LoVo (cell line): ENCODE results near the gene MLEC.

Experiments
- DNase-seq: peaks from one replicate; pipeline ENCODE4 v3.0.0-alpha.2; 2016; ENCODE audit warnings: low spot score

Gene MLEC

DNA sequence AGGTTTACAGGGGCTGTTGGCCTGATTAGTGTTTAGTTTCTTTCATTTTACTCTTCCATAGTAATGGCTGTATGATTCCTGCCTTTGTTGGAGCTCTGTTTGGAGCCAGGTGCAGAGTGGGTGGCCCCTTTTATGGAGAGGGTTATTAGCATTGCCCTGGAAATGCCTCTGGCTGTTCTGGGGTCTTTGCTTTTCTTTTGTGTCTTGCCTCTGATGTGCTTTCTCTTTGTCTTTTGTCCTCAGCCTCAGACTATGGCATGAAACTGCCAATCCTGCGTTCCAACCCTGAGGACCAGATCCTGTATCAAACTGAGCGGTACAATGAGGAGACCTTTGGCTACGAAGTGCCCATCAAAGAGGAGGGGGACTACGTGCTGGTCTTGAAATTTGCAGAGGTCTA, 6.9 kb downstream of the MLEC start:
- no peak for DNase-seq

DNA sequence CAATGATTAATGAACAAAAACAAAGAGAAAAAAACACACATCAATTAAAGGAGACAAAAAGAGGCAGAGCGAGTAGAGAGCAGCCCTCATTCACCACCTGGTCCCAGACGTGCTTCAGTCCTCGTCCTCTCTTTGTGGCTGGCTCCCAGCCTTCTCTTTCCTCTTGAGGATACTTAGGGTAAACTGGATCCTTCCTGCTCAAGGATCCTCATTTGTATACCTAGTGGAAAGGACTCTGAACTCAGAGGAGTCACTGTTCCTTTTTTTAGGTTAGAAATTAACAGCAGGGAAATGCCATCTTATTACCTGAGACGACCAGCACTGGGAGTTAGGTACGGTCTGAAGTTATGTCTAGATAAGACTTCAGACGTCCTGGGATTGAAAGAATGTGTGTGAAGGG, 9.7 kb downstream of the MLEC start:
- DNase-seq = no peak

DNA sequence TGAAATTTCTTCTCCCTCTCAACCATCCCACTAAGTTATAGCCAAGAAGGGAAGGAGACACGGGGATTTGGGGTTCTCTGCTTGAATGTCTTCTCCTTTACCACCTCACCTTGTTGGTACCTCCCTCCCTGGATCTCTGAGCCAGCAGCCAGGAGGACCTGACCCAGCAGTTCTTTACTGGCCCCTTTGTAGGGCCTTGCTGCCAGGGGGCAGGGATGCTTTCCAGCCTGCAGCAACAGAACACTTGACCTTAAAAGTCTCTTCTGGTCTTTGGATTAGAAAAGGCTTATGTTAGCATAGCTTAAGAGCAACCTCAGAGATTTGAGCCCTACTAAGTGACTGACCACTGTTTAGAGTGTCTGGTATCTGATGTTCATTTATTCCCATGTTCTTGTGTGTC, 10.4 kb downstream of the MLEC start:
- no peak for DNase-seq

DNA sequence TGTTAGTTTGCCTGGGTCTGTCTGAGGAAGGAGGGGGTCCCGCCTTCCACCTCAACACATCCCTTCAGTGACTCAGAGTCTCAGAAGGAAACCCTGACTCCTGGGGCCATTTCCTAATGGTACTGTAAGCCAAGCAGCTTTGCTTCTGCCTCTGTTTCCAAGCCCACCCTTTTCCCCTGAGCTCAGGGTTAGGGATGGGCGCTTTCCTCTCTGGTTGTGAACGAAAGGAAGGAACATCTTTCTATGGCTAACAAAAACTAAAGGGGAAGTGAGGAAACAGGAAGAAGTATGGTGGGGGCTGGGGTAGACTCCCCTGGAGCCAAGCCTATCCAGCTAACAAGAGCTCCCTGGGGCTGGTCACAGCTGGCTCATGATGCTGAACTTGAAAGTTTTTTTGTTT, 11.7 kb downstream of the MLEC start:
- DNase-seq = no peak

DNA sequence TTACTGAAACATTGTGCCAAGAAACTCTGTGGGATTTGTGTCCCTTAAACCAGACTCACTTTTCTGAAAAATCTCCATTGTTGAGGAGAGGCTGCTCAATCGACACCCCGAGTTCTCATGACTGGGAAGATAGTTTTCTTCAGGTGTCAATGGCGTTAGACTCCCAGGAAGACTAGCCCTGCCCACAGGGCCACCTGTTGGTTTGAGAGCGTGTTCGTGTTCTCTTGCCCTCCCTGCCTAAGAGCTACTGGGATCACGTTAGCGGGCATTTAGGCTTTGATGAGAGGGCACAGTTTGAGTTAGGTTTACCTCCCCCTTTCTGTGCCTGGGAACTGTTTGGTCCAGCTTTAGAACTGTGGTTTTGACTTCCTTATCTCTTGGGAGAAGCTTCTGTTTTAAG, 12.6 kb downstream of the MLEC start:
- no peak for DNase-seq

DNA sequence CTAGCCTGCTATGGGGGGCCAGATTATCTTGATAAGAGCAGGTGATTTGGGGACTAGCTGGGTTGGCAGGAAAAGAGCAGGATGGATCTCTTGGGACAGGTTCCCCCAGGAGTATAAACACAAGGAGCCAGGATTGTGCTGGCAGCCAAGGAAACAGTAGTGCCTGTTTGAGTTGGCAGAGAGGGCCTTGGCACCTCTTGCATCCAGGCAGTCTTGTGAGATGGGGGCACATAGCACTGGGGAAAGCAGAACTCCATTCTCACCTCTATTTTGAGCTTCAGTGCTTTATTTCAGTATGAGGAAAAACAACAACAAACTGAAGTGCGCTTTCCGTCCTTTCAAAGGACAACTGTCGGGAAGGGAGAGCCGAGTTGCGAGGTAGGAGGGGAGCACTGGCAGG, 13.9 kb downstream of the MLEC start:
- no peak for DNase-seq

DNA sequence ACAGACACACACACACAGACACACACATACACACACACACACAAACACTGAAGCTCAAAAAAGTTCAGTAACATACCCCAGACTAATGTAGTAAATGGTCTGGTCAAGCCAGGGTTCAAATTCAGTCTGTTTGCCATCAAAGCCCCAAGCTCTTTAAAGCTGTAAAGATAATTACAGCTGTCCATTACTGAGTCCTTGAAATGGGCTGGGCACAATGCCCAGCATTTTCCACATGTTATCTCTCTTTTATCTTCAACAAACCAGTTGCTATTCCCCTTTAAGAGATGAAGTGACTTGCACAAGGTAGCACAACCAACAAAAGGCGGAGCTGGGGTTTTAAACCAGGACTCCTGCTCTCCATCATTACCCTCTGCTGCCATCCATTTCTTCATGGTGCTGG, 15.7 kb downstream of the MLEC start:
- DNase-seq = no peak

DNA sequence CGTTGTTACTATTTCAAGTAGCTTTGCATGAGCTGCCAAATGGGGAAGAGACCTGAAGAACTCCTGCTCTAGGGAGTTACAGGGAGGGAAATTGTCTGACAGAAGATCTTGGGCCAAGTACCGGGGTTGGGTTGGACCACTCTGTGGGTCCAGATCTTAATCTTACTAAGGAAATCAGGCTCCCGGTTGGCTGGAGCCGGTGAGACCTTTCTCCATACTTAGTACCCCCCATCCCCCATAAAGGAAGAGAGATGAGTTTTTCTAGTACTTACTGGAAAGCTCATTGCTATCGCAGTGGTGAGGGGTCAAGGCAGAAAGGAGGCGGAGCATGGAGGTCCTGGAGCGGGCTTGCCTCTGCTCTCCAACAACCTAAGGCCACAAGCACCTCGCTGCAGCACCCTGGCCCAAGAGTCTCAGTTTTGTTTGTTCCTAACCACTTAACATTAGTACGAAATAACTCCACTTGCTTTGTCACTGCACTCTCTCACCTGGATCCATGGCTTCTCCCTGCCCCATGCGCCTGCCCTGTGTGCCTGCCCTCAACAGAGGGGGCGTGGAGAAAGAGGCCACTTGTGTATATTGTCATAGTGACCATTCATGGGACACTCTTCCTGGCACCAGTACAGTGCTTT, 16.5 kb downstream of the MLEC start:
- no peak for DNase-seq

DNA sequence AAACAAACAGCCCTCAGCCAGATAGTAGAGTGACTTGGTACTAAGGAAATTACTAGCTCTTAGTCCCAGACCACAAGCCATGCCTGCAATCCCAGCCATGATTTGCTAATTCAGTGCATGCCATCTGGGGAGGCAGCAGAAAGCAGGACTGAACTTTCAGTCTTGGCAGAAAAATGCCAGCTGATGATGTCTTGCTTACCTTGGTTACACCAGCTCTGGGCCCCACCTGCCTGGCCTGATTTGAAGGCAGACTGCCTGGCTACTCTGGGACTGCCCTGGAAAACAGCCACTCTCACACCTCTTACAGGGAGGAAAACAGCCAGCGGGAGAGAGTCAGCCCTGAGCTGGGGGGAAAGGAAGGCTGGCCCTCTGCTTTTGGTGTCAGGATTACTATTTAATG, 18.7 kb downstream of the MLEC start:
- no peak for DNase-seq

DNA sequence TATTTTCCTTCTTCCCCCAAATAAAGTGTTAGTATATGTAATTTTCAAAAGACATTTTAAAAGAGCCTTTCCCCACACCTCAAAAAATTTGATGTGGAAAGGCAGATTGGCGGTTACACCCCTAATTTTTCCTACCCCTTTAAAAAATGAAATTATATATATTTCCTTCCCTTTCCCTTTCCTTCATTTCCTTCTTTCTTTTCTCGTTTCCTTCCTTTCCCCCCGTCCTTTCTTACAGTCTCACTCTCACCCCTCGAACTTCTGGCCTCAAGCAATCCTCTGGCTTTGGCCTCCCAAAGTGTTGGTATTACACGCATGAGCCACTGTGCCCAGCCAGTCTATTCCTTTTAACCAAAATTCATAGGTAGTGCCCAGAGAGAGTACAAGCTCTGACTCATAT, 19.1 kb downstream of the MLEC start:
- DNase-seq = no peak

DNA sequence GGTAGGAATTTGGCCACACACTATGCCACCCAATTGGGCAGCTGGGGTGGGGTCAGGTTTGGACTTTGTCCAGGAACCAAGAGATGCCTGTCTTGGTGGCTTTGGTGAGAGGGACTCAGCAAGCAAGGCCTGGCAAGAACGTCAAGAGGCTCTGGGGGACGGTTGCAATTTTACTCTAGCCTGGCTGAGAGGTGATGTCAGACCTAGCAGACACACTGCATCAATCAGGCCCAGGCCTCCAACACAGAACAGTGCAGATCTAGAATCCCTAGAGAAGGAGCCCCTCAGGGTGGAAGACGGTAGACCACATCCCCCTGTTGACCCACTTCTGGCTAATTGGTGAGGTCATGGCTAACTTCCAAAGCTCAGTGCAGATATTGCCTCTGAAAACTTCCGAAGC, 21.7 kb downstream of the MLEC start:
- DNase-seq = no peak

DNA sequence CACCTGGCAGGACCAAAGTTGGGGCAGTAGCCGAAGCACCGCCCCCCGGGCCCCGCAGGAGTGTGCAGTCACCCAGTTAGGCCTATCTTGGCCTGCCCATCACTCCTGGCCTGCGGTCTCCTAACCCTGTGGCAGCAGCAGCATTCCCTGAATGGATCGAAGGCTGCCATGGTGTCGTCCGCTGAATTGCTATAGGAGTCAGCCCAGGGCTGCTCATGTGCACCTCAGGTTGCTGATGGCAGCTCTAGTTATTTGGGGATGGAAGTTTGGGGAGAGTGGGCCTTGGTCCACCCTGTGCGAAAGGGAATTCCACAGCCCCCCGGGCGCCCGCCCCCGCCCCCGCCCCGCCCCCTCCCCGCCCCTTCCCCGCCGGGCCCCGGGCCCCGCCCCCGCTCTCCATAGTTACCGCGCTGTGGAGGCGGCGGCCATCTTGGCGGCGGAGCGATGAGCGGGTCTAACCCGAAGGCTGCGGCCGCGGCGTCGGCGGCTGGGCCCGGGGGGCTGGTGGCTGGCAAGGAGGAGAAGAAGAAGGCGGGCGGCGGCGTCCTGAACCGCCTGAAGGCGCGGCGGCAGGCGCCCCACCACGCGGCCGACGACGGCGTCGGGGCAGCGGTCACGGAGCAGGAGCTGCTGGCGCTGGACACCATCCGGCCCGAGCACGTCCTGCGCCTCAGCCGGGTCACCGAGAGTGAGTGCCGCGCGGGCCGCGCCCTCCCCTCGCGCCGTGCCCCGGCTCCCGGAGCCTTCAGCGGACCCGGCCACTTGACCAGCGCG, 23.3 kb downstream of the MLEC start, which contains the start of gene UNC119B:
TSS of gene UNC119B (plus strand) at position 428 of the 774 bp plus-strand sequence. CDS start at position 445, 17 bp downstream.
- DNase-seq = peak; percentile 67

DNA sequence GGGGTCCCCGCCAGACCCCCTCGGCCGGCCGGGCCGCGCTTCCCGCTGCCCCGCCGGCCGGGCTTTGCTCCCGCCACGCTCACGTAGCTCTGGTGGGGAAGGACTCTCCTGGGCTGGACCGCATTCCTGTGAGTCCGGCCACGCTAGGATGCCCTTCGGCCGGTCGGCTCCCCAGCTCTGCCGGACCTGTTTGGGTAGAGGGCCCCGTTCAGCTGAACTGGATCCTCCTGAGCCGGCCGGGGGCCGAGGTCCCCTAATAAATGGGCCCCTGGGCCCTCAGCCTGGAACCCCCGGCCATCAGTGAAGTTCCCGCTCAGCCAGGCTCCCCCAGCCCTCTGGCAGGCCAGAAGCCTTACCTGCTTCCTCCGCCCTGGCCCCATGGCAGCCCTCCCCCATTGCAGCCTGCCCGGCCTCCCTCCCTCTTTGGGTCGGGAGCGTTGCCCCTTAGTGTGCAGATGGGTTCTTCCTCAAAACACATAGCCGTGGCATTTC, 23.9 kb downstream of the MLEC start:
- no peak for DNase-seq

DNA sequence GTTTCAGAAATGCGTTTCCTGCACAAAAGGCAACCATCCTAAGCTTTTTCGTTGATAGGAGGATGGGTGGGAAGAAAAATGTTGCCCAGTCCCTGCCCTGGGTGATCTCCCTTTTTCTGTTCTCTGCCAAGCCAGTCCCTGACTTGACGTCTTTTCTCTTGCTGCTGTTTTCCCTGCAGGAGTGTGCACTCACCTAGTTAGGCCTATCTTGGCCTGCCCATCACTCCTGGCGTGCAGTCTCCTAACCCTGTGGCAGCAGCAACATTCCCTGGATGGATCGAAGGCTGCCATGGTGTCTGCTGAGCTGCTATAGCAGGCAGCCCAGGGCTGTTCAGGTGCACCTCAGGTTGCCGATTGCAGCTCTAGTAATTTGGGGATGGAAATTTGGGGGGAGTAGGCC, 24.5 kb downstream of the MLEC start:
- no peak for DNase-seq

DNA sequence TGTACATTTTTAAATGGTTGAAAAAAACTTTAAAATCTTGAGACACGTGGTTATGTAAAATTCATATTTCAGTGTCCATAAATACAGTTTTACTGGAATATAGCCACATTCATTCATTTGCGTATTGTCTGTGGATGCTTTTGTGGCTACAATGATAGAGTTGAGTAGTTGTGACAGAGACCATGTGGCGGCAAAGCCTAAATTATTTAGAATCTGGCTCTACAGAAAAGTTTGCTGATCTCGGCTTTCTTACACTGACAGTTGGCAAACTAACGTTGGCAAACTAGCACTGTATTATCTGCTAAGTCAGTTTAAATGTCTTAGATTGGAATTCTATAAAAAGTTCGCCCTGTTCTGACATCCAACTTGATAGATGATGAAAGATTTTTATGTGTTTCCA, 25.7 kb downstream of the MLEC start:
- DNase-seq = no peak

DNA sequence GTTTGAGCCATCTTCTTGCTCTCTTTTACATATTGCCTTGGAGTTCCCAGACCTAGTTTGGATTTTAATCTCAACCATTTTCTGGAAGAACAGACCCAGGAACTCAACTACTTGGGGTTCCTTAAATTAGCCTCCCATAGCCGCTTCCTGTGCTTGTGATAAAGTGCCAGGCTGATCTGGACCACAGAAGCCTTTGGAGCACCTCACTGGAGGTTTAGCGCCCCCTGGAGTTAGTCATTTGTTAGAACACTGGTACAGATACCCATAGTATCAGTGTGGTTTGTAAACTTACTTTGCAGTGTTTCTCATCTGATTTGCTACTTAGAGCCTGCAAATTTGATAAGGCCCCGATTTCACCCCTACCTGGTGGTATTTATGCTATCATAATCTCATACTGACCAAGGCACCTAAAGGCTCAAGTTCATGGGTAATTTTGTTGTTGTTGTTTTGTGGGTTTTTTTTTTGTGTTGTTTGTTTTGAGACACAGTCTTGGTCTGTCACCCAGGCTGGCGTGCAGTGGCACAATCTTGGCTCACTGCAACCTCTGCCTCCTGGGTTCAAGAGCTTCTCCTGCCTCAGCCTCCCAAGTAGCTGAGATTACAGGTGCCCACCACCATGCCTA, 27.0 kb downstream of the MLEC start:
- peak; percentile 90 for DNase-seq

DNA sequence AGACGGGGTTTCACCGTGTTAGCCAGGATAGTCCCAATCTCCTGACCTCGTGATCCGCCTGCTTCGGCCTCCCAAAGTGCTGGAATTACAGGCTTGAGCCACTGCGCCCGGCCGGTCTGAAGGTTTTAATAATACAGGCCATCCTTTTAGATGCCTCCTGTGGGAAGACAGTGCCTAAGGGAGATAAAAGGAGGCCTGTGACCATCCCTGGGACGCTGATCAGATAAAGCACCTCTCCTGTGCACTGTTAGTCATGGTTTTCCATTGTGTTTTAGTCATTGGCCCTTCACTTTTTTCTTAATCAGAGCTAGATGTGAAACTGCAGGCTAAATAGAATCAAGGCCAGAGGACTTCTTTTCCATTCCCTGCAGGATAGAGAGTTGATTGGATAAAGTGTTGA, 31.1 kb downstream of the MLEC start:
- no peak for DNase-seq

DNA sequence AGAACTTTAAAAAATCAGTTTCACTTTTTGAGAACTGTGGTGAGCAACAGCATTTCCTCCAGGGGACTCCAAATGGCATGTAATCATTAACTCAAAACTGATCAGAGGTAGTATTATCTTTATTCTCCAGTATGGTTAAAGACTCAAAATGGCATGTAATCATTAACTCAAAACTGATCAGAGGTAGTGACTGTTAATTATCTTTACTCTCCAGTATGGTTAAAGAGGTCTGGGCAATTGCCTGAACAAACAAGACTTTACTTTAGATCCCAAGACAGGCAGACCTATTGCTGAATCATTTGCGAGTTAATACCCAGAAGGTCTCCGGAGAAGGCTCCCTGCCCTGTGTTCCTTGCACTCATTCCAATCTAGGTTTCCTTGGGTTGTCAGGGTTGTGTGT, 32.1 kb downstream of the MLEC start:
- DNase-seq = no peak

DNA sequence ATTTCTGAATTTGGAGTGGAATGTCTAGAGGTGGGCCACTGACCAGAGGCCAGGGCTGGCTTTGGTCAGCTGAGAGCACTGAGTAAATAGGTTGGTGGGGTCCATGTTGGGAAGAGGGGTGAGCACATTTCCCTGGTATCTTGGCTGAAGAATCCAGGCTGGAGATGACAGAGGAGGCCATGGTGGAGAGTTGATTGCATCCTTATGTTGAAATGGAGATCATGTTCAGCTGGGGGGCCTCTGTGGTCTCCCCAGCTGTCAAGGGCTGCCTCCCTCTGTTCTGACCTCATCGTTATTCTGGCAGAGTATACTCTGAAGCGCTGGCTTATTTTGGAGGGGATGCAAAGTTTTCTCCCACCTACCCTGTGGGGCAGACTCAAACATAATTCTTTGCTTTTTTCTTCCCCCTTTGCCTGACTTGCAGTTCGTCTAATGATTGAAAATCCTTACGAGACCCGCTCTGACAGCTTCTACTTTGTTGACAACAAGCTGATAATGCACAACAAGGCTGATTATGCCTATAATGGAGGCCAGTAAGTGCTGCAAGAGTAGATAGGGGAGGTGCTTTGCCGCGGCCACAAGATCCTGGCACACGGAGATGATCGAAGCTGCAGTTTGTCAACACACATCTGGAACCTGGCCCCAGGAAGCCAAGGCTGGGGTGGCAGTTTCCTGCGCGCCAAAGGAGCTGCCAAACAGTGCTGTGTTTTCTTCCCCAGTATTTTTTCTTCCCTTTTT, 32.7 kb downstream of the MLEC start:
- no peak for DNase-seq

DNA sequence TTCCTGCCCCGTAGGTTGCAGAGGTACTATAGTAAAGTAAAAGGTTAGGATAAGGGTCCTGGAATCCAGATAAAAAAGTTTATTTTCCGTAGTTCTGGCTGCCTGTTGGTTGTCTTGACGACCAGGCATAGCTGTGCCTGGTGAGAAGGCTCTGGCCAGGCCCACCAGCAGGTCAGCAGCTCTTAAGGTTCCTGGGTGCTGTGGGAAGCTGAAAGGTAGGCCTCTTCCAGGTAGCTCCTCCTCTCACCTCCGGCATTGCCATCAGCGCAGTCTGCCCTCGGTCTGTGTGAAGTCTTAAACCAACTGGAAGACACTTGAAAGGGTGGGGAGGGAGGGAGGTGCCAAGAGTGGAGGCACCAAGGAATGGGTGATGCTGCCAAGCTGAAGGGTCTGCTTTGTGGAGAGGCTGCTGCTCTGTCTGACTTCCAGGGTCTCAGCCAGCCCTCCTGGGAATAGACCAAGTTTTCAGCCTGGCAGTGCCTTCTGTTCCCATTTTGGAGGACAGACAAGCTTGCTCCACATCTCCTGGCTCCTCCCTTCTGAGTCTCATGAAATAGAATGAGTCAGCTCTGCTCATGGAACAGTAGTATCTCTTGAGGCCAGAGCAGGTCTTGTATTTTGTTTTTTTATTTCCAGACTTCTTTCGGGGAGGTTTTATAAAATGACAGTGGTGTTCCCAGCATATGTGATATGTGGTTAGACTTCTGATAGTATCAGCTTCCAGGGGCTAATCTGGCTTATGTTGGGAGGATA, 33.5 kb downstream of the MLEC start:
- DNase-seq = no peak

DNA sequence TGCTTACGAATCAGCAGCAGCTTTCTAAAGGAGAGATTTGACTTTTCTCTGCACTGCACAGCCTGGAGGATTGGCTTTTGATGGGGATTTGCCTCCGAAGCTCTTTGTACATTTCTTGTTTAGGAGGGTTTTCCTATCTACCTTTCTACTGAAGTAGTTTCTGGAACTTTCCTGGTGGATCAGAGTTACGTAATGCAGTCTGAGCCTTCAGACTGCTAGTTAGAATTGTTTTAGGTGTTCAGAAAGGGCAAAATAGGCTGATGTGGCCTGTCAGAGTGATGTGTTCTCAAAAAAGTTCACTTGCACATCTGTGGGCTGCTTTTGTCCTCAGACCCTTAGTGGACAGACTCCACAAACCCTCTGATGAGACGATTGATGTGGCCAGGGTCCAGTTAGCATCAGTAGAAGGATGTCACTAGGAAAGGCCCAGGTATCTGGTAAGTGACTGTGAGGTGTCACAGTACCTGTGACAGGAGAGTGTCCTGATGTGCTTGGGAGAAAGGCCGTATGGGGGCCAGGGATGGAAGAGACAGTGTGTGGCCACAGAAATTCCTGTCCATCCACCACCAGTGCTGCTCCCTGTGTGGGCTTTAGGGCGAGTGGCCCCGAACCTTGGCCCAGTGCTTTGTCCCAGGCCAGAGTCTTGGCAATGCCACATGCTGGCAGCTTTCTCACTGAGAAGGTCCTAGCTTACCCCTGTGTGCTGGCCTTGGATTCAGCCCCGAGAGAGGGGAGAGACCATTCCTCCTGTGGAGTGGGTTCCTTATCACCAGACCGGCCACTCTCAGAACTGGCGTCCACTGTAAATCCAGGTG, 34.2 kb downstream of the MLEC start:
- no peak for DNase-seq
